Left lung (tissue), 10 donors: ENCODE measurements around the gene PCDHGC5. TPM values are rescaled to one million over a fixed set of nuclear protein-coding genes. Genes with fewer than 3 reads are reported as not detected.

Source experiments
- ATAC-seq: fragments of 200-7000 bp; cut with Tn5 transposase; one replicate; pipeline ENCODE4 v1.9.1; 2020; ENCODE audit warnings: moderate library complexity
- DNase-seq, 4 donors: peaks; one replicate each; pipeline ENCODE4 v3.0.0-alpha.2; 2013 to 2020
- H3K27ac ChIP-seq, 2 donors: fragments of 200-600 bp; sonication (generic) in 1 of 2; one replicate each; pipeline versions ENCODE4 v1.5.0 to v1.8.0; 2020 to 2021
- H3K27me3 ChIP-seq, 2 donors: fragments of 200-600 bp; sonication (generic) in 1 of 2; one replicate each; pipeline versions ENCODE4 v1.5.0 to v1.8.0; 2020 to 2021
- H3K36me3 ChIP-seq, 2 donors: fragments of 200-600 bp; sonication (generic) in 1 of 2; one replicate each; pipeline versions ENCODE4 v1.5.0 to v1.8.0; 2020 to 2021
- H3K4me1 ChIP-seq, 2 donors: fragments of 200-600 bp; one replicate each; pipeline ENCODE4 v1.8.0; 2021
- H3K4me3 ChIP-seq, 2 donors: fragments of 200-600 bp; sonication (generic) in 1 of 2; one replicate each; pipeline versions ENCODE4 v1.5.0 to v1.8.0; 2020 to 2021; ENCODE audit warnings: mild to moderate bottlenecking in 1 of 2
- H3K9me3 ChIP-seq, 2 donors: fragments of 200-600 bp; sonication (generic) in 1 of 2; one replicate each; pipeline versions ENCODE4 v1.5.0 to v1.8.0; 2020 to 2021
- intact Hi-C, 2 donors: fragments of 100-400 bp; cut with DNase I; formaldehyde crosslinking; loops; one replicate each; pipeline versions ENCODE4 v1.11.2 to v1.14.2; 2022
- polyA plus RNA-seq, 6 donors: library from polyadenylated mRNA; unstranded; fragments of 120-200 nt; gene quantifications; one replicate each; pipeline ENCODE4 v1.2.1, GENCODE V29; 2013; ENCODE audit not compliant: insufficient read length in 6 of 6
- total RNA-seq, 2 donors: library from RNA; stranded (reverse); fragmentation: NEBNext Ultra II Directional; extraction: Animal tissue kit (Norgen Biotek cat#: 25700); gene quantifications; one replicate each; pipeline ENCODE4 v1.2.1, GENCODE V29; 2021
- TF ChIP-seq, protein P1 (sequence below), 2 donors: fragments of 200-600 bp; sonication (generic) in 1 of 2; IDR thresholded peaks; one replicate each; pipeline versions ENCODE4 v1.5.0 to v1.8.0; 2021; ENCODE audit warnings: antibody characterized with exemption in 2 of 2
- donor health status: DM: no; HTN: yes; CAD: no.
- donor health status: DM: no; HTN: no; CAD: no.

PCDHGC5 gene
- total and polyA plus RNA-seq, 8 donors, result 1.1 to 1.9 (median 1.4) TPM

DNA sequence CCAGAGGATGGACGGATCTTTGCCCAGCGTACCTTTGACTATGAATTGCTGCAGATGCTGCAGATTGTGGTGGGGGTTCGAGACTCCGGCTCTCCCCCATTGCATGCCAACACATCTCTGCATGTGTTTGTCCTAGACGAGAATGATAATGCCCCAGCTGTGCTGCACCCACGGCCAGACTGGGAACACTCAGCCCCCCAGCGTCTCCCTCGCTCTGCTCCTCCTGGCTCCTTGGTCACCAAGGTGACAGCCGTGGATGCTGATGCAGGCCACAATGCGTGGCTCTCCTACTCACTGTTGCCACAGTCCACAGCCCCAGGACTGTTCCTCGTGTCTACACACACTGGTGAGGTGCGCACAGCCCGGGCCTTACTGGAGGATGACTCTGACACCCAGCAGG, 1.9 kb downstream of the PCDHGC5 start:
- TF ChIP-seq, protein P1, sequence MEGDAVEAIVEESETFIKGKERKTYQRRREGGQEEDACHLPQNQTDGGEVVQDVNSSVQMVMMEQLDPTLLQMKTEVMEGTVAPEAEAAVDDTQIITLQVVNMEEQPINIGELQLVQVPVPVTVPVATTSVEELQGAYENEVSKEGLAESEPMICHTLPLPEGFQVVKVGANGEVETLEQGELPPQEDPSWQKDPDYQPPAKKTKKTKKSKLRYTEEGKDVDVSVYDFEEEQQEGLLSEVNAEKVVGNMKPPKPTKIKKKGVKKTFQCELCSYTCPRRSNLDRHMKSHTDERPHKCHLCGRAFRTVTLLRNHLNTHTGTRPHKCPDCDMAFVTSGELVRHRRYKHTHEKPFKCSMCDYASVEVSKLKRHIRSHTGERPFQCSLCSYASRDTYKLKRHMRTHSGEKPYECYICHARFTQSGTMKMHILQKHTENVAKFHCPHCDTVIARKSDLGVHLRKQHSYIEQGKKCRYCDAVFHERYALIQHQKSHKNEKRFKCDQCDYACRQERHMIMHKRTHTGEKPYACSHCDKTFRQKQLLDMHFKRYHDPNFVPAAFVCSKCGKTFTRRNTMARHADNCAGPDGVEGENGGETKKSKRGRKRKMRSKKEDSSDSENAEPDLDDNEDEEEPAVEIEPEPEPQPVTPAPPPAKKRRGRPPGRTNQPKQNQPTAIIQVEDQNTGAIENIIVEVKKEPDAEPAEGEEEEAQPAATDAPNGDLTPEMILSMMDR (IDR thresholded peaks at IDR 0.05), result no peak
- DNase-seq, result no peak

DNA sequence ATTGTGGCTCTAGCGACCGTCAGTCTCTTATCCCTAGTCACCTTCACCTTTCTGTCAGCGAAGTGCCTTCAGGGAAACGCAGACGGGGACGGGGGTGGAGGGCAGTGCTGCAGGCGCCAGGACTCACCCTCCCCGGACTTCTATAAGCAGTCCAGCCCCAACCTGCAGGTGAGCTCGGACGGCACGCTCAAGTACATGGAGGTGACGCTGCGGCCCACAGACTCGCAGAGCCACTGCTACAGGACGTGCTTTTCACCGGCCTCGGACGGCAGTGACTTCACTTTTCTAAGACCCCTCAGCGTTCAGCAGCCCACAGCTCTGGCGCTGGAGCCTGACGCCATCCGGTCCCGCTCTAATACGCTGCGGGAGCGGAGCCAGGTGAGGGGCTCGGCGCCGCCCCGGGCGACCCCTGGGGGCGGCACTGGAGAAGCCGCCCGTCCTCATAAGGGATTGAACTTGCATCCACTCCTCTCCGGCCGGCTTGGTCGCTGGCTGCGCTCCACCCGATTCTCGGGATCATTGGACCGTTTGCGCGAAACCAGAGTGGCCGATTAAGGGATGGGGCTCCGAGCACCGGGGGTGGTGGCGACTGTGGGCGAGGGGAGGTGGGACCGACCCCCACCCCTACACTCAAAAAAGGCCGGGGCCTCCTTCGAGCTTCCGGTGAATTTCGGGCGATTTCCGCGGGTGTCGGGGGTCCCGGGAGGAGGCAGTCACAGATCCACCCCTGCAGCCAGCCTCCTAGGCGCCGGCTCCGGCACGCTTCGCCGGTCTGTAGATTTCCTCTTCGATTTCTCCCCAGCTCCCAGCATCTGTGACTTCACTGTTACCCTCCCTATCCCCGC, 2.7 kb downstream of the PCDHGC5 start:
- no peak for ATAC-seq
- intact Hi-C loops, result no loop called here
- H3K4me3 ChIP-seq, result no peak overlapping the region

More for the DNA sequence above, 1.9 kb downstream of the PCDHGC5 start:
- H3K9me3 ChIP-seq, result no peaks in the 10 kb centered on the region
- H3K4me1 ChIP-seq, result peaks cover 8 to 26% of the 10 kb centered on the region in 2 donors
- H3K4me3 ChIP-seq, result no peak overlapping the region
- H3K27ac ChIP-seq, result no peak overlapping the region
- H3K27me3 ChIP-seq, result peaks cover 15 to 95% of the 10 kb centered on the region in 2 donors
- ATAC-seq, result no peak
- intact Hi-C loops, result no loop called here
- H3K36me3 ChIP-seq, result peaks cover 0 to 28% of the 10 kb centered on the region in 2 donors

DNA sequence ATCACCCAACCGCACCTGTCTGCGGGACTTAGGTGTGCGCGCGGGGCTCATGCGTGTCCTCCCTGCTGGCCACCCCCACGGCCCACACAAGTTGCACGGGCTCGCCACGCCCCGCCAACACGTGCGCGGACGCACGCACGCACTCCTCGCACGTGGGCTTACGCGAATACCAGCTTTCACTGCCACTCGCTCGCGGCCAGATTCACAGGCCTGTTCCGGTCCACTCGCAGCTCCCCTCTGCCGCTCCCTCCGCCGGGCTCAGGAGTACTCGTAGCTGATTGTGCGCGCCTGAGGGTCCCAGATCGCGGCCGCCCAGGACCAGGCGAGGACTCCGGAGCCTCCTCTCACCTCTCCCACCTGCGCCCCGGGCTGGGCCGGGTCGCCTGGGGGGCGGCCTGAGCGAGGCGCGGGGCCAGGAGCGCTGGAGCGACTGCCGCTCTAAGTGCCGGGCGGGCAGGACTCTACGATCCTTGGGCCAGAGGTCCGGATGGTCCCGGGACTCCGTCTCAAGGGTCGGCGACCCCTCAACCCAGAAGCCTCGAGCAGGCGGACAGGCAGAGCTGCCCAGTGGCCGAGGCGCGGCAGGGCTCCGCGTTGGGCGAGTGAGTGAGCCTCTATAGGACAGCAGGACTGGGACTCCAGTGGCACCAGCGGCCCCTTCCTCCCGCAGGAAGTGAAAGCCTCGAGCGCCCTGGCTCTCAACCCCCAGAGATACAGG, 3.4 kb downstream of the PCDHGC5 start:
- ATAC-seq (no peak), DNase-seq (no peak)
- Histone ChIP-seq H3K36me3 (peaks cover 0 to 20% of the 10 kb centered on the region in 2 donors), H3K4me3 (no peak overlapping the region), H3K27me3 (peaks cover 15 to 79% of the 10 kb centered on the region in 2 donors), H3K4me1 (peaks cover 8 to 26% of the 10 kb centered on the region in 2 donors), H3K9me3 (no peaks in the 10 kb centered on the region), H3K27ac (no peak overlapping the region)
- intact Hi-C loops, result no loop called here
- TF ChIP-seq, protein P1 (IDR thresholded peaks at IDR 0.05), result no peak

More for the DNA sequence above, 2.7 kb downstream of the PCDHGC5 start:
- Histone ChIP-seq H3K27me3 (peaks cover 15 to 87% of the 10 kb centered on the region in 2 donors), H3K9me3 (no peaks in the 10 kb centered on the region), H3K36me3 (peaks cover 0 to 23% of the 10 kb centered on the region in 2 donors), H3K4me1 (peaks cover 8 to 26% of the 10 kb centered on the region in 2 donors), H3K27ac (no peak overlapping the region)
- no peak for DNase-seq
- TF ChIP-seq, protein P1 (IDR thresholded peaks at IDR 0.05), result no peak

DNA sequence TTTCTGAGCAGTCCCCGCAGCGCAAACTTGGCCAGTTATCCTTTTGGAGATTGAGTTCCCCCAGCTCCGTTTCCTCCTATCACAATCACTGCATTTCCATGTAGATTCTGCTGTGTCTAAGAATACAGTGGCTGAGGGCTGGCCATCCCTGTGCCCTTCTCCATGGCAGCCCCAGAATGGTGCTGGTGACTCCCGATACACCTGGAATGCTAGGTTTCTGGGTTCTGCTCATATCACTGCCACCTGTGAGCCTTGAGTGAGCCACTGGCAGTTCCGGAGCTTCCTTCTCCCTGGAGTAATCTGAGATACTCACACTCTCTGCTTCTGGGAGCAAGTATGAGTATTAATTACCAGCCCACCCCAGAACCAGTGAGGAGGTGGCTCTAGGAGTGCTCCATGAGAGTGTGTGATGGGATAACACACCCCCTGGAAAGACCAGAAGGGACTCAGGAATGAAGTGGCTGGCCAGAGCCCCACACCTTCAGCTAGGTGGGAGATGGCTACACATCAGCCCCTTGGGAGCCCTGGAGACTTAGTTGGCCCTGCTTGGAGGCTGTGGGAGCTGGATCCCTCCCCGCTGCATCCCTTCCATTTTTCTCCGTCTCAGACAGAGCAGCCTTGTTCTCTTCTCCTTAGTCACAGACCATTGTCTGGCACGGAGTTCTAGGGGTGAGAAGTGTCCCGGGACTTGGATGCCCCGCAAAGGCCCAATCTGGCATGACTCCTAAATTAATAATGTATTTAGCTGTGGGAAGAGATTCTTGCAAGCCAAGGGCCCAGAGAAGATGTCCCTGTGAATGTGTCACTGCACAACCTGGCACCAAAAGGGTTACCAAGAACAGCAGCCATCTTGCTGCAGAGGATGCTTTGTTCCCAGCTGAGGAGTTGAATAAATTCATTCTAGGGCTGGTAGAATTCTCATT, 4.9 kb downstream of the PCDHGC5 start:
- DNase-seq (no peak), ATAC-seq (peak; percentile 28)
- H3K27me3 ChIP-seq, result peaks cover 15 to 65% of the 10 kb centered on the region in 2 donors
- no peaks in the 10 kb centered on the region for H3K9me3 ChIP-seq
- intact Hi-C loops, result no loop called here
- H3K4me1 ChIP-seq, result peaks cover 8 to 26% of the 10 kb centered on the region in 2 donors
- peaks cover 0 to 20% of the 10 kb centered on the region in 2 donors for H3K36me3 ChIP-seq
- TF ChIP-seq, protein P1 (IDR thresholded peaks at IDR 0.05), result no peak
- H3K4me3 ChIP-seq, result no peak overlapping the region
- H3K27ac ChIP-seq, result peak overlapping the region in 1 of 2 donors; percentile 18
